DOHH2 (cell line): ENCODE data around the gene TESK1.
A peak's percentile ranks its signal among the peaks of the same experiment; 100 is the strongest.

Experiments used
- H3F3A ChIP-seq: fragments of 200-600 bp; sonication (generic), shearing (Covaris generic); 2 replicates; pipeline ENCODE4 v1.6.0; 2016; ENCODE audit warnings: antibody characterized with exemption, mild to moderate bottlenecking; ENCODE audit not compliant: control insufficient read depth, insufficient read depth
- H3K27ac ChIP-seq: fragments of 200-600 bp; sonication (generic); 2 replicates; pipeline ENCODE4 v1.5.1; 2014; ENCODE audit warnings: low read depth, mild to moderate bottlenecking, low read length, moderate library complexity
- H3K27me3 ChIP-seq: fragments of 200-600 bp; sonication (generic); 2 replicates; pipeline ENCODE4 v1.6.1; 2014; ENCODE audit warnings: mild to moderate bottlenecking, low read length, mixed read lengths; ENCODE audit not compliant: control insufficient read depth
- H3K36me3 ChIP-seq: fragments of 200-600 bp; sonication (generic); 2 replicates; pipeline ENCODE4 v1.6.1; 2014; ENCODE audit warnings: mild to moderate bottlenecking, low read length, moderate library complexity, mixed read lengths; ENCODE audit not compliant: control insufficient read depth
- H3K4me1 ChIP-seq: fragments of 200-600 bp; sonication (generic); 2 replicates; pipeline ENCODE4 v1.6.1; 2014; ENCODE audit warnings: mild to moderate bottlenecking, low read length, mixed read lengths; ENCODE audit not compliant: control insufficient read depth
- H3K4me2 ChIP-seq: fragments of 200-600 bp; sonication (generic); 2 replicates; pipeline ENCODE4 v1.6.0; 2014; ENCODE audit warnings: mild to moderate bottlenecking, low read length, moderate library complexity
- H3K4me3 ChIP-seq: fragments of 200-600 bp; sonication (generic); 2 replicates; pipeline ENCODE4 v1.5.1; 2014; ENCODE audit warnings: mild to moderate bottlenecking, low read length, mixed read lengths
- H3K79me2 ChIP-seq: fragments of 200-600 bp; sonication (generic); 2 replicates; pipeline ENCODE4 v1.6.1; 2014; ENCODE audit warnings: mild to moderate bottlenecking, low read length, mixed read lengths; ENCODE audit not compliant: control insufficient read depth
- H3K9me2 ChIP-seq: fragments of 200-600 bp; sonication (generic); replicated peaks from 2 replicates; pipeline ENCODE4 v1.6.1; 2014; ENCODE audit warnings: mild to moderate bottlenecking, low read length, mixed read lengths; ENCODE audit not compliant: control insufficient read depth
- H3K9me3 ChIP-seq: fragments of 200-600 bp; sonication (generic); 2 replicates; pipeline ENCODE4 v1.6.1; 2014; ENCODE audit warnings: antibody characterized with exemption, low read length, mixed read lengths; ENCODE audit not compliant: control insufficient read depth, insufficient read depth
- H4K20me1 ChIP-seq: fragments of 200-600 bp; sonication (generic); 2 replicates; pipeline ENCODE4 v1.6.0; 2014; ENCODE audit warnings: low read depth, mild to moderate bottlenecking, antibody characterized with exemption, low read length, moderate library complexity; ENCODE audit not compliant: control insufficient read depth, insufficient read depth
- EZH2phosphoT487 ChIP-seq: fragments of 200-600 bp; sonication (generic); IDR thresholded peaks from 2 replicates; pipeline ENCODE4 v1.6.1; 2017; ENCODE audit warnings: borderline replicate concordance, mild to moderate bottlenecking, antibody characterized with exemption, low read length, moderate library complexity, mixed read lengths
- TF ChIP-seq, protein P1 (sequence below): fragments of 200-600 bp; sonication (generic); IDR thresholded peaks from one replicate; pipeline ENCODE4 v1.5.1; 2014; ENCODE audit warnings: antibody characterized with exemption, mild to moderate bottlenecking, low read depth, low read length; ENCODE audit not compliant: poor library complexity, severe bottlenecking

TESK1 gene

DNA sequence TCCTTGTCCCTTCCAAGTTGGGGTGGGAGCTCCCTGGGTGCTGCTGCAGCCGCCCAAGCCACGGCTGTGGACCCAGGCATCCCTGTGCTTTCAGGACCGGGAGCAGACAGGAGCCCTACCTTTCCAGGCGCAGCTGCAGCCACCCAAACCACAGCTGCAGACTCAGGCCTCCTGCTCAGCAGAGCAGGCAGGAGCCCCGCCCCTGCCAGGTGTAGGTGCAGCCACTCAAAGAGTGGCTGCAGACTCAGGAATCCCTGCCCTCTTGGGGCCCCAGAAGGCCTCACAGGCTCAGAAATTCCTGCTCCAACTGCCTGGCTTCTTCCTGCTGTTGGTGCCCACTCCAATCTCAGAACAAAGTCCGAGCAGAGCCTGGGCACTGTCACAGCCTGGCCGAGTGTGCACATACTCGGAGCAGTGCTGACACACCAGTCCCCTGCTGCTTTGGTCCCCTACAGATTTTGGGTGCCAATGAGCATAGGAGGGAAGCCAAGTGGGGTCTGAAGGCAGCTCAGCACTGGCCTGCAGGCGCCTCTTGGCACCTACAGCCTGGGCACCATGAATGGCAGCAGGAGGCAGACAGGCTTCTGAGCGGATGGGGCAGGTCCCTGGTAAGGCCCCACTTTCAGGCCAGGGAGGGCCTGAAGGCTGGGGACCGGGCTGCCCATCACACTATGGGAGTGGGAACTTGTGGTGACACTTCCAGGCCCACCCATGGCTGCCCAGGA lies 6.0 kb upstream of the TESK1 start:
- H3K27ac ChIP-seq: 0 out of 2 replicates have a peak overlapping the region, but pooled peaks have one; percentile 17
- peak overlapping the region; percentile 51 for H3K4me2 ChIP-seq

DNA sequence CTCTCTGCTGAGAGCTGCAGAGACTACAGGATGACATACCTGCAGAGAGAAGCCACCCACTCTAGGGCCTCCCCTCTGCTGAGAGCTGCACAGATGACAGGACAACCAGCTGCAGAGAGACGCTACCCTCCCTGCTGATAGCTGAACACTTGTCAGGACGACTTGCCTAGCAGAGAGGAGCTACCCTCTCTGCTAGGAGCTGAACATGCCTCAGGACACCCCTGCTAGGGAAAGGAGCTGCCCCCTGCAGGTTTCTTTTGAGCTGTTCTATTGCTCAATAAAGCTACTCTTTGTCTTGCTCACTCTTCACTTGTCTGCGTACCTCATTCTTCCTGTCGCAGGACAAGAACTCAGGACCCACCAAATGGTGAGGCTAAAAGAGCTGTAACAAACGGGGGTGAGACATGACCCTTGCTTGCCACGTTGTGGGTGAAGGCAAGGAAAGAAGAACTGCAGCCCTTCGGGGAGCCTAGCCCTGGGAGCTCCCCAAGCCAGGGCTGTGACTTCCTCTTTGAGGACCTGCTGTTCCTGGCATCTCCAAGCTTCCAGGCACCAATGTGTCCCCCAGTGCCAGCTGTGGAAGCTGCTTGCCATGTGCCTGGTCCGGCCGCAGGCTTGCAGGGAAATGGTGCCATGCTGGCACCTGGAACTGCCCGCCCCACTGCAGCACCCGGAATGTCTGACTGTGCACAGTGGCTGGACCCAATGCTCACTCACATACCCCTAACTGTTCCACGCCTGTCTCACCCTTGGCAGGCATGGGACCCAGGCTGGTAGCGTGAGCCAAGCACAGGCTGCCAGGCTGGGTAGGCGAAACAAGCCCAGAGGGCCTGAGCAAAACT lies 5.1 kb upstream of the TESK1 start:
- Histone ChIP-seq H3K27ac (0 out of 2 replicates have a peak overlapping the region, but pooled peaks have one; percentile 17), H3K4me2 (peak overlapping the region; percentile 51), H4K20me1 (0 out of 2 replicates have a peak, but pooled peaks cover 2% of the 10 kb centered on the region), H3K27me3 (no peaks in the 10 kb centered on the region), H3K4me1 (peaks cover 39% of the 10 kb centered on the region), H3K9me3 (peaks cover 6% of the 10 kb centered on the region; the same call in 1 of the 2 replicates), H3K36me3 (no peaks in the 10 kb centered on the region), H3K79me2 (0 out of 2 replicates have a peak, but pooled peaks cover 4% of the 10 kb centered on the region), H3K9me2 (no peaks in the 10 kb centered on the region), H3F3A (no peaks in the 10 kb centered on the region), H3K4me3 (no peak overlapping the region)
- TF ChIP-seq EZH2phosphoT487: no peak
- TF ChIP-seq, protein P1, sequence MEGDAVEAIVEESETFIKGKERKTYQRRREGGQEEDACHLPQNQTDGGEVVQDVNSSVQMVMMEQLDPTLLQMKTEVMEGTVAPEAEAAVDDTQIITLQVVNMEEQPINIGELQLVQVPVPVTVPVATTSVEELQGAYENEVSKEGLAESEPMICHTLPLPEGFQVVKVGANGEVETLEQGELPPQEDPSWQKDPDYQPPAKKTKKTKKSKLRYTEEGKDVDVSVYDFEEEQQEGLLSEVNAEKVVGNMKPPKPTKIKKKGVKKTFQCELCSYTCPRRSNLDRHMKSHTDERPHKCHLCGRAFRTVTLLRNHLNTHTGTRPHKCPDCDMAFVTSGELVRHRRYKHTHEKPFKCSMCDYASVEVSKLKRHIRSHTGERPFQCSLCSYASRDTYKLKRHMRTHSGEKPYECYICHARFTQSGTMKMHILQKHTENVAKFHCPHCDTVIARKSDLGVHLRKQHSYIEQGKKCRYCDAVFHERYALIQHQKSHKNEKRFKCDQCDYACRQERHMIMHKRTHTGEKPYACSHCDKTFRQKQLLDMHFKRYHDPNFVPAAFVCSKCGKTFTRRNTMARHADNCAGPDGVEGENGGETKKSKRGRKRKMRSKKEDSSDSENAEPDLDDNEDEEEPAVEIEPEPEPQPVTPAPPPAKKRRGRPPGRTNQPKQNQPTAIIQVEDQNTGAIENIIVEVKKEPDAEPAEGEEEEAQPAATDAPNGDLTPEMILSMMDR: peak; percentile 58

More for the DNA sequence above, 6.0 kb upstream of the TESK1 start:
- H3K9me2 ChIP-seq: no peaks in the 10 kb centered on the region
- peaks cover 34% of the 10 kb centered on the region for H3K4me1 ChIP-seq
- TF ChIP-seq EZH2phosphoT487: no peak
- TF ChIP-seq, protein P1: no peak
- H3K9me3 ChIP-seq: peaks cover 6% of the 10 kb centered on the region; the same call in 1 of the 2 replicates
- 0 out of 2 replicates have a peak, but pooled peaks cover 4% of the 10 kb centered on the region for H3K79me2 ChIP-seq
- no peaks in the 10 kb centered on the region for H3K36me3 ChIP-seq
- no peaks in the 10 kb centered on the region for H3K27me3 ChIP-seq
- peak overlapping the region; percentile 37 for H3K4me3 ChIP-seq
- H4K20me1 ChIP-seq: 0 out of 2 replicates have a peak, but pooled peaks cover 2% of the 10 kb centered on the region
- H3F3A ChIP-seq: no peaks in the 10 kb centered on the region

- H3K4me3 ChIP-seq: peak overlapping the region; percentile 78
- no peaks in the 10 kb centered on the region for H3F3A ChIP-seq
- 0 out of 2 replicates have a peak, but pooled peaks cover 2% of the 10 kb centered on the region for H4K20me1 ChIP-seq
- peaks cover 13% of the 10 kb centered on the region for H3K36me3 ChIP-seq
- H3K27me3 ChIP-seq: no peaks in the 10 kb centered on the region
- no peaks in the 10 kb centered on the region for H3K9me2 ChIP-seq
- peaks cover 3% of the 10 kb centered on the region; the same call in 1 of the 2 replicates for H3K9me3 ChIP-seq
- peak overlapping the region; percentile 88 for H3K4me2 ChIP-seq
- H3K79me2 ChIP-seq: peaks cover 18% of the 10 kb centered on the region
- peak overlapping the region; percentile 12; the same call in 1 of the 2 replicates for H3K27ac ChIP-seq
- TF ChIP-seq EZH2phosphoT487: no peak
- TF ChIP-seq, protein P1: no peak
- H3K4me1 ChIP-seq: peaks cover 47% of the 10 kb centered on the region
Observed at GRCh38 chr9:35603506-35603985, 1.5 kb upstream of the TESK1 start.
